ENCODE measurements around the gene DIAPH1.

The DIAPH1 gene

GRCh38 chr5:141484310-141484640 lies 134.5 kb downstream of the DIAPH1 start:
- DNase-seq (ENCODE audit: low read depth): no peak

- DNase-seq (ENCODE audit: low read depth): no peak
Measured at GRCh38 chr5:141483902-141484301, 134.9 kb downstream of the DIAPH1 start.

GRCh38 chr5:141479776-141480175 lies 139.0 kb downstream of the DIAPH1 start:
- no peak for DNase-seq (ENCODE audit: low read depth)

- DNase-seq (ENCODE audit: low read depth): no peak
Measured at GRCh38 chr5:141478321-141478945, 140.4 kb downstream of the DIAPH1 start.

GRCh38 chr5:141477815-141478214 lies 141.0 kb downstream of the DIAPH1 start:
- DNase-seq (ENCODE audit: low read depth): no peak

GRCh38 chr5:141477044-141477575 lies 141.7 kb downstream of the DIAPH1 start:
- DNase-seq (ENCODE audit: low read depth): no peak

- no peak for DNase-seq (ENCODE audit: low read depth)
Measured at GRCh38 chr5:141476132-141476911, 142.5 kb downstream of the DIAPH1 start.

GRCh38 chr5:141475625-141476131 lies 143.1 kb downstream of the DIAPH1 start, which contains the start of gene PCDHGC3:
PCDHGC3 (plus strand) TSS chr5:141475966; CDS start chr5:141476117, 151 bp downstream.
- peak; percentile 18 for DNase-seq (ENCODE audit: low read depth)

- no peak for DNase-seq (ENCODE audit: low read depth)
Measured at GRCh38 chr5:141465351-141465750, 153.4 kb downstream of the DIAPH1 start.

Data from stimulated activated CD4-positive, alpha-beta T cell treated with anti-CD3 and anti-CD28 coated beads, Interleukin-2, amount 100 ng/mL, for 4 hours (primary cell).